ENCODE data around the gene BTG3. TPM values are rescaled to one million over a fixed set of nuclear protein-coding genes. Genes with fewer than 3 reads are reported as not detected.

BTG3 gene
- total RNA-seq, 2 donors from 2014 or later, result 15.0 to 20.6 TPM

DNA sequence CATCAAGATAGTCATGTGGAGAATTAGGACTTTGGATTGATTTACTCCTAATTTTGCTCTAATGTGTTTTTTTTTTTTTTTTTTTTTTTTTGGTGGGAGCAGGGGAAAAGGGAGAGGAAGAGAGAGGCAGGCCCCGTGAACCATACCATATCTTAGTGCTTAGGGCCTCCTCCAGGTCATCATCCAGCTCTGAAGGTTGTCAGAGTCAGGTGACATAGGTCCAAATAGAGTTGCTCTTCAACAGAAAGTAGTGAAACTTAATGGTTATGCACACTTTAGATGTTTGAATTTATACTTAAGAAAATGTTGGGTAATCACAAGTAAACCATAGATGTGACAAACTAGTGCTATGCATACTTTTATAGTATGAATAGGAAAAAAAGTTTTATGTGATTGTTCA, 67.7 kb downstream of the BTG3 start:
- no peak for DNase-seq
- intact Hi-C loops (cut with DNase I), result no loop called here
- no peak for ATAC-seq

Other genes starting within 250 kb of the BTG3 start
- gene CXADR, start 99.9 kb downstream of the BTG3 start, total RNA-seq, result 10 to 100 TPM in 1 of 2 donors, 1 to 10 TPM in 1; 9.8 to 14.5 TPM
- gene C21orf91, start 206.5 kb upstream of the BTG3 start, total RNA-seq, result 1 to 10 TPM; 9.0 to 9.2 TPM